K562 (cell line): ENCODE data around the gene AMMECR1L. TPM values are rescaled to one million over a fixed set of nuclear protein-coding genes. Genes with fewer than 3 reads are reported as not detected.

Source experiments
- ATAC-seq: fragments of 200-7000 bp; cut with Tn5 transposase; 3 replicates; pipeline ENCODE4 v1.9.1; 2020; ENCODE audit warnings: moderate library complexity
- BruUV-seq: library from RNA; stranded (reverse); fragments of 400-500 nt; replicated peaks from 2 replicates; lab custom pipeline; 2021; lab: Mats Ljungman, UMichigan
- CTCF ChIA-PET: fragments of 300-600 bp; formaldehyde crosslinking; extraction: SDS; loops from one replicate; lab custom pipeline; 2021; ENCODE audit warnings: low intra/inter-chr PET ratio; lab: Yijun Ruan, JAX
- POLR2A ChIA-PET: fragments of 300-600, 350-650 bp; sonication (Branson Sonifier 250); formaldehyde crosslinking; extraction: SDS; loops from one replicate; lab custom pipeline; 2021; ENCODE audit warnings: antibody characterized with exemption, inconsistent platforms; lab: Yijun Ruan, JAX
- DNase-seq, 4 experiments: peaks; one replicate each; pipeline versions ENCODE4 v3.0.0 to v3.0.0-alpha.2; 2011 to 2018; ENCODE audit warnings: low spot score in 3 of 4, mixed read lengths in 3 of 4; ENCODE audit errors: extremely low read depth in 1 of 4
- FAIRE-seq: peaks from 2 replicates; lab custom pipeline; 2011; peaks lifted over from hg19 to GRCh38; lab: Jason Lieb, UNC
- H2AFZ ChIP-seq: 2 replicates; pipeline ENCODE4 v1.6.0; 2011; ENCODE audit warnings: low read depth, low read length, control low read depth, inconsistent platforms
- H3K27ac ChIP-seq: fragments of 200-600 bp; 3 replicates; pipeline ENCODE4 v1.8.0; 2011; ENCODE audit warnings: low read depth, mild to moderate bottlenecking, control low read depth, inconsistent platforms, low read length, moderate library complexity, mixed read lengths; ENCODE audit errors: extremely low read depth
- H3K27me3 ChIP-seq, 2 experiments: fragments of 300-600 bp in 1 of 2; 2 replicates in 1 of 2; 3 replicates in 1 of 2; pipeline versions ENCODE4 v1.6.0 to v1.8.0; 2011; ENCODE audit warnings: inconsistent platforms in 2 of 2, low read length in 2 of 2, mild to moderate bottlenecking in 1 of 2, mixed read lengths in 1 of 2, moderate library complexity in 1 of 2; ENCODE audit not compliant: control insufficient read depth in 2 of 2, insufficient read depth in 2 of 2
- H3K36me3 ChIP-seq: fragments of 300-600 bp; 3 replicates; pipeline ENCODE4 v1.8.0; 2011; ENCODE audit warnings: mild to moderate bottlenecking, low read length, inconsistent platforms; ENCODE audit not compliant: control insufficient read depth, insufficient read depth
- H3K4me1 ChIP-seq, 2 experiments: fragments of 200-600 bp in 1 of 2; replicated peaks in 1 of 2; 2 replicates in 1 of 2; 3 replicates in 1 of 2; pipeline versions ENCODE4 v1.5.1 to v1.8.0; 2011; ENCODE audit warnings: inconsistent platforms in 2 of 2, low read length in 2 of 2, mild to moderate bottlenecking in 1 of 2, mixed read lengths in 1 of 2, moderate library complexity in 1 of 2; ENCODE audit not compliant: control insufficient read depth in 2 of 2, insufficient read depth in 2 of 2
- H3K4me2 ChIP-seq: 2 replicates; pipeline ENCODE4 v1.6.1; 2011; ENCODE audit warnings: low read length, control low read depth, inconsistent platforms, mixed read lengths; ENCODE audit not compliant: insufficient read depth
- H3K4me3 ChIP-seq: fragments of 200-600 bp; sonication (generic), shearing (Covaris generic); 2 replicates; pipeline ENCODE4 v1.5.1; 2016; ENCODE audit warnings: control low read depth, inconsistent platforms
- H3K79me2 ChIP-seq: fragments of 200-600 bp; 3 replicates; pipeline ENCODE4 v1.8.0; 2011; ENCODE audit warnings: low read length, inconsistent platforms; ENCODE audit not compliant: control insufficient read depth, insufficient read depth
- H3K9ac ChIP-seq, 2 experiments: 2 replicates each; pipeline versions ENCODE4 v1.6.0 to v1.6.1; 2011; ENCODE audit warnings: low read depth in 2 of 2, low read length in 2 of 2, control low read depth in 1 of 2, inconsistent platforms in 1 of 2, mild to moderate bottlenecking in 1 of 2, mixed read lengths in 1 of 2; ENCODE audit not compliant: insufficient read depth in 1 of 2
- H3K9me1 ChIP-seq: one replicate; pipeline ENCODE4 v1.6.0; 2011; ENCODE audit warnings: inconsistent platforms, mild to moderate bottlenecking, low read length, moderate library complexity; ENCODE audit not compliant: control insufficient read depth, insufficient read depth
- H3K9me3 ChIP-seq: replicated peaks from 2 replicates; pipeline ENCODE4 v1.5.1; 2011; ENCODE audit warnings: low read depth, low read length, inconsistent platforms; ENCODE audit not compliant: control insufficient read depth, insufficient read depth
- H4K20me1 ChIP-seq: replicated peaks from 2 replicates; pipeline ENCODE4 v1.6.1; 2011; ENCODE audit warnings: low read length, inconsistent platforms, mixed read lengths; ENCODE audit not compliant: control insufficient read depth, insufficient read depth
- KDM2B ChIP-seq: fragments of 250-450 bp; sonication (Bioruptor Pico); IDR thresholded peaks from 2 replicates; pipeline ENCODE4 v1.8.0; 2021; ENCODE audit warnings: mild to moderate bottlenecking, moderate library complexity
- KDM5B ChIP-seq: fragments of 200-600 bp; sonication (generic); IDR thresholded peaks from 2 replicates; pipeline ENCODE4 v1.6.1; 2012; ENCODE audit warnings: low read depth, mild to moderate bottlenecking, moderate library complexity, low read length, control low read depth, inconsistent platforms; ENCODE audit not compliant: insufficient replicate concordance
- POLR2A ChIP-seq: fragments of 450-650 bp; conservative IDR thresholded peaks from 2 replicates; pipeline ENCODE4 v1.6.1; 2016
- RBM39 ChIP-seq: fragments of 200-400 bp; formaldehyde crosslinking; optimal IDR thresholded peaks from 2 replicates; pipeline ENCODE3; 2018; ENCODE audit warnings: low read depth, low read length
- SUPT5H ChIP-seq: fragments of 450-650 bp; IDR thresholded peaks from 2 replicates; pipeline ENCODE4 v1.6.1; 2016
- U2AF2 ChIP-seq: fragments of 200-400 bp; formaldehyde crosslinking; optimal IDR thresholded peaks from 2 replicates; pipeline ENCODE3; 2017; ENCODE audit warnings: low read depth, mild to moderate bottlenecking, low read length
- ZNF24 ChIP-seq: fragments of 450-650 bp; IDR thresholded peaks from 2 replicates; pipeline ENCODE4 v1.6.1; 2016
- ZNF764 ChIP-seq: fragments of 250-450 bp; sonication (Bioruptor Pico); IDR thresholded peaks from 2 replicates; pipeline ENCODE4 v1.4.0; 2020; ENCODE audit warnings: low read depth, mild to moderate bottlenecking, moderate library complexity
- WGBS: fragments of 100-300 bp; shearing (Covaris generic); methylation state at CpG from one replicate; pipeline ENCODE4 v1.1.6; 2016; ENCODE audit warnings: low coverage, mixed read lengths; ENCODE audit not compliant: insufficient coverage; ENCODE audit errors: missing lambda C conversion rate; 5-methylcytosine and 5-hydroxymethylcytosine counted together
- in situ Hi-C: fragments of 300-500 bp; cut with MboI; formaldehyde crosslinking; loops from 4 replicates; pipeline ENCODE4 v1.15.0; 2018; ENCODE audit warnings: inconsistent platforms, mixed read lengths
- intact Hi-C: fragments of 100-400 bp; cut with micrococcal nuclease; formaldehyde crosslinking; loops from 2 replicates; pipeline ENCODE4 v1.14.2; 2022
- polyA plus RNA-seq, 8 experiments: library from polyadenylated mRNA; depleted of rRNA in 4 of 8; stranded (reverse) in 5 of 8; unstranded in 3 of 8; fragments of >200 nt; fragmentation: Nextera tagmentation in 2 of 8; fragmentation: Illumina TruSeq in 1 of 8; extraction: Ambion mirVana in 2 of 8; extraction: Trizol in 1 of 8; gene quantifications; 2 replicates each; pipeline versions ENCODE4 v1.2.1 to v1.2.3, GENCODE V29; 2011 to 2014; ENCODE audit warnings: inconsistent platforms in 1 of 8, missing spikeins in 1 of 8
- total RNA-seq, 7 experiments: library from RNA; depleted of rRNA in 6 of 7; stranded (reverse); fragments of >200 nt in 6 of 7; fragmentation: Illumina TruSeq in 2 of 7; extraction: Trizol in 2 of 7; gene quantifications; 2 replicates each; pipeline versions ENCODE4 v1.2.1 to v1.2.3, GENCODE V29; 2011 to 2021; ENCODE audit warnings: low replicate concordance in 1 of 7
- TF ChIP-seq, protein P1 (sequence below): fragments of 250-450 bp; sonication (Bioruptor Pico); IDR thresholded peaks from 2 replicates; pipeline ENCODE4 v1.4.0; 2020; ENCODE audit warnings: mild to moderate bottlenecking, moderate library complexity, borderline replicate concordance
- TF ChIP-seq, protein P2 (sequence below): fragments of 450-650 bp; formaldehyde crosslinking; IDR thresholded peaks from 2 replicates; pipeline ENCODE4 v1.4.0; 2022; ENCODE audit warnings: missing genetic modification characterization

The AMMECR1L gene
- total and polyA plus RNA-seq, 9 of the 15 experiments (the other 6 are each of a cell fraction or from before 2014, with no cell fraction given), result 3.7 to 15.3 (median 9.1) TPM

DNA sequence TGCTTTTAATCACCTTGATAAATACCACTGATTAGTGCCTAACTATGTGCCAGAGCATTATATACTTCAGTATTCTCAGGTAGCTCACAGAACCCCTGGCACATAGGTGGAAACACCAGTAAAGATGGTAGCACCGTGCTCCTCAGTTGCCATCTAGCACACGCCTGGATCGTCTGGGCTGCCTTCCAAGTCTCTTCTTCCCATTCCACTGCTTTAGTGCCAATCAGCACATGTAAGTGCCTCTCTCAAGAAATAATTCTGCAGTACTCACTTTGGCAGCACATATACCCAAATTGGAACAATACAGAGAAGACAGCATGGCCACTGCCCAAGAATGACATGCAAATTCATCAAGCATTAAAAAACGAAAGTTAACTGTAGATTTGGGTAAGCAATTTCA lies 40.8 kb downstream of the AMMECR1L start:
- Histone ChIP-seq H3K4me3 (no peak overlapping the region), H3K9me1 (no peaks in the 10 kb centered on the region), H3K9ac (no peak overlapping the region), H3K4me1 (peaks cover 0 to 5% of the 10 kb centered on the region in 2 experiments; a peak in 1 of 5 replicates), H2AFZ (no peak overlapping the region), H3K9me3 (no peaks in the 10 kb centered on the region), H3K4me2 (no peak overlapping the region), H3K79me2 (peaks cover 3% of the 10 kb centered on the region; the same call in 1 of the 3 replicates), H4K20me1 (peaks cover 4% of the 10 kb centered on the region), H3K27ac (no peak overlapping the region), H3K27me3 (no peaks in the 10 kb centered on the region), H3K36me3 (peaks cover 50% of the 10 kb centered on the region)
- POLR2A ChIA-PET, result interaction anchor here (0.8 to 2.3 kb wide), 6 partner anchors 8 to 60 kb away, joined by 3 to 8 read pairs (median 4); partner anchors contain the start of gene WDR33
- BruUV-seq, result no TSS peak
- WGBS, result 72% methylated on average over 4 of the region's 4 CpGs
- FAIRE-seq, result no peak
- DNase-seq, result no peak
- CTCF ChIA-PET, result no interaction called here
- no peak for TF ChIP-seq ZNF24
- no peak for TF ChIP-seq KDM2B (CRISPR knock-in tag)
- no peak for TF ChIP-seq ZNF764 (CRISPR knock-in tag)
- peak; percentile 29; the same call in 1 of the 2 replicates for TF ChIP-seq POLR2A
- TF ChIP-seq U2AF2, result no peak
- TF ChIP-seq RBM39, result no peak
- TF ChIP-seq, protein P1, sequence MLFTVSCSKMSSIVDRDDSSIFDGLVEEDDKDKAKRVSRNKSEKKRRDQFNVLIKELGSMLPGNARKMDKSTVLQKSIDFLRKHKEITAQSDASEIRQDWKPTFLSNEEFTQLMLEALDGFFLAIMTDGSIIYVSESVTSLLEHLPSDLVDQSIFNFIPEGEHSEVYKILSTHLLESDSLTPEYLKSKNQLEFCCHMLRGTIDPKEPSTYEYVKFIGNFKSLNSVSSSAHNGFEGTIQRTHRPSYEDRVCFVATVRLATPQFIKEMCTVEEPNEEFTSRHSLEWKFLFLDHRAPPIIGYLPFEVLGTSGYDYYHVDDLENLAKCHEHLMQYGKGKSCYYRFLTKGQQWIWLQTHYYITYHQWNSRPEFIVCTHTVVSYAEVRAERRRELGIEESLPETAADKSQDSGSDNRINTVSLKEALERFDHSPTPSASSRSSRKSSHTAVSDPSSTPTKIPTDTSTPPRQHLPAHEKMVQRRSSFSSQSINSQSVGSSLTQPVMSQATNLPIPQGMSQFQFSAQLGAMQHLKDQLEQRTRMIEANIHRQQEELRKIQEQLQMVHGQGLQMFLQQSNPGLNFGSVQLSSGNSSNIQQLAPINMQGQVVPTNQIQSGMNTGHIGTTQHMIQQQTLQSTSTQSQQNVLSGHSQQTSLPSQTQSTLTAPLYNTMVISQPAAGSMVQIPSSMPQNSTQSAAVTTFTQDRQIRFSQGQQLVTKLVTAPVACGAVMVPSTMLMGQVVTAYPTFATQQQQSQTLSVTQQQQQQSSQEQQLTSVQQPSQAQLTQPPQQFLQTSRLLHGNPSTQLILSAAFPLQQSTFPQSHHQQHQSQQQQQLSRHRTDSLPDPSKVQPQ (CRISPR knock-in tag), result no peak
- TF ChIP-seq, protein P2, sequence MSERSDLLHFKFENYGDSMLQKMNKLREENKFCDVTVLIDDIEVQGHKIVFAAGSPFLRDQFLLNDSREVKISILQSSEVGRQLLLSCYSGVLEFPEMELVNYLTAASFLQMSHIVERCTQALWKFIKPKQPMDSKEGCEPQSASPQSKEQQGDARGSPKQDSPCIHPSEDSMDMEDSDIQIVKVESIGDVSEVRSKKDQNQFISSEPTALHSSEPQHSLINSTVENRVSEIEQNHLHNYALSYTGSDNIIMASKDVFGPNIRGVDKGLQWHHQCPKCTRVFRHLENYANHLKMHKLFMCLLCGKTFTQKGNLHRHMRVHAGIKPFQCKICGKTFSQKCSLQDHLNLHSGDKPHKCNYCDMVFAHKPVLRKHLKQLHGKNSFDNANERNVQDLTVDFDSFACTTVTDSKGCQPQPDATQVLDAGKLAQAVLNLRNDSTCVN (CRISPR knock-in tag), result no peak
- 0 out of 2 replicates have a peak, but pooled peaks have one; percentile 38 for TF ChIP-seq SUPT5H
- TF ChIP-seq KDM5B, result no peak
- peak; percentile 19 for ATAC-seq
- intact Hi-C loops, result no loop called here
- in situ Hi-C loops, result no loop called here
